Thymus (tissue), 11 donors: ENCODE measurements around the gene TEX11. TPM values are rescaled to one million over a fixed set of nuclear protein-coding genes. Genes with fewer than 3 reads are reported as not detected.

Source experiments
- DNase-seq, 9 donors: peaks; one replicate each; pipeline ENCODE4 v3.0.0-alpha.2; 2013; ENCODE audit warnings: low spot score in 9 of 9, low read depth in 6 of 9, missing footprints in 1 of 9
- H3K27ac ChIP-seq, 2 donors: one replicate each; pipeline ENCODE4 v1.5.1; 2013; ENCODE audit warnings: control low read depth in 1 of 2, low read depth in 1 of 2, low read length in 1 of 2, mild to moderate bottlenecking in 1 of 2, moderate library complexity in 1 of 2
- H3K27me3 ChIP-seq, 2 donors: one replicate each; pipeline ENCODE4 v1.5.1; 2013; ENCODE audit warnings: low read length in 1 of 2; ENCODE audit not compliant: control insufficient read depth in 2 of 2, insufficient read depth in 1 of 2
- H3K36me3 ChIP-seq, 2 donors: one replicate each; pipeline ENCODE4 v1.5.1; 2013; ENCODE audit warnings: low read length in 1 of 2, mild to moderate bottlenecking in 1 of 2, moderate library complexity in 1 of 2; ENCODE audit not compliant: control insufficient read depth in 2 of 2, insufficient read depth in 2 of 2
- H3K4me1 ChIP-seq, 2 donors: one replicate each; pipeline ENCODE4 v1.5.1; 2013; ENCODE audit warnings: low read length in 2 of 2; ENCODE audit not compliant: control insufficient read depth in 2 of 2, insufficient read depth in 2 of 2
- H3K4me3 ChIP-seq, 2 donors: one replicate each; pipeline ENCODE4 v1.5.1; 2013; ENCODE audit warnings: low read length in 2 of 2, control low read depth in 1 of 2, mild to moderate bottlenecking in 1 of 2
- H3K9me3 ChIP-seq, 2 donors: one replicate each; pipeline ENCODE4 v1.5.1; 2013; ENCODE audit warnings: low read length in 1 of 2, mild to moderate bottlenecking in 1 of 2; ENCODE audit not compliant: control insufficient read depth in 2 of 2, insufficient read depth in 1 of 2
- WGBS: extraction: QIAGEN DNeasy Blood & Tissue Kit; methylation state at CpG from one replicate; pipeline ENCODE4 v1.1.7; 2013; 5-methylcytosine and 5-hydroxymethylcytosine counted together
- polyA plus RNA-seq: library from polyadenylated mRNA; stranded (reverse); fragments of 200-250 nt; gene quantifications from one replicate; pipeline ENCODE4 v1.2.3, GENCODE V29; 2013
- total RNA-seq: library from RNA; stranded (reverse); fragments of 120-200 nt; gene quantifications from one replicate; pipeline ENCODE4 v1.2.4, GENCODE V29; 2013
- donor health status: healthy.

TEX11 gene
- total and polyA plus RNA-seq, 2 donors: 0.05 to 0.14 TPM

DNA sequence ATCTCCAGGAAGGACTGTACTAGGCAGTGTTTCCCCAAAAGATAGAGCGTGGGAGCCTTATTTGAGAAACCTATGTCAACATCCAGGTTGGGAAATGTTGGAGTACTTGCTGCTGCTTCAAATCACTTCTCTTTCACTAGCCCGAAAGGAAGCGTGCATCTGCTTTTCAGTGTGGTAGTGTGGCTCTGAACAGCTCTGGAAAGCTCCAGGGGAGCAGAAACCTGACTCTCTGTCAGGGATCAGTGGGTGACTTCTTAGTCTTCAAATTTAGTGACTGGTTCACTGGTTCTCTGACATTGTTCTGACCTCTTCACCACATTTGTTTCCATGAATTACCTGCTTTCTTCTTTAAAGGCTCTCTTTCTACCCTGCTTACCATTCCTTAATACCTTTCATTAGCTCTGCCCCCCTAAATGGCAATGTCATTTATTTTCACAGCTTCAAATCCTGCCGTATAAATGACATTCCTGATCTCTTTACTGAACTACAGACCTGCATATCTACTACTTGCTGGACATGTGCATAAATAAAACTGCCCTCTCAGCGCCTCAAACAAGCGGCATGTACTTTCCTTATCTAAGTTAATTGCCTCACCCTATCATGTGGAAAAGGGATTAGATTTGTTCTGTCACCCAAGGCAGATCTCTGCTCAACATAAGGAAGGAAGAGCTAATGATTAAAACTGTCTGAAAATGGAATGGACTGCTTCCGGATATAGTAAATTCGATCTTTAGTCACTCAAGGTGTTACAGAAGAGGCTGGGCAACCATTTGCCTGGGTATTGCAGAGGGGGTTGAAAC lies 426.8 kb downstream of the TEX11 start:
- no peak for DNase-seq
- H3K4me1 ChIP-seq: no peaks in the 10 kb centered on the region
- H3K27ac ChIP-seq: no peak overlapping the region
- H3K9me3 ChIP-seq: no peaks in the 10 kb centered on the region
- 96% methylated on average over 8 of the region's 8 CpGs for WGBS
- H3K27me3 ChIP-seq: peaks cover 0 to 2% of the 10 kb centered on the region in 2 donors
- no peak overlapping the region for H3K4me3 ChIP-seq
- no peaks in the 10 kb centered on the region for H3K36me3 ChIP-seq

DNA sequence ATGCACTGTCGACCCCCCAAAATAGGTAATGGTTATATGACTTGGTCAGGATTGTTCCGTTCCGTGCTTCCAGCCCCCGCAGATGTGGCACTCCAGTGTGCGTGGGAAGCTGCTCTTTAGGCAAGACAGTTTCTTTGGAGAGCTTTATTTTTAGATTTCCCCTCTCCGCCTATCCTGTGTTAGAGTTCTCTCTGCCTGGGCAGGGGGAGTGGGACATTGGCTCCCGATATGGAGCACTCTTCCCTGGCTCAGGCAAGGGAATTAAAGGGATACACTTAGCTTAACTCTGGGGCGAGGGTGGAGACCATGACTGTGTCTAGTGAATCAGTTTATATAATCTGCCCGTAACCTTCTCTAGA lies 427.9 kb downstream of the TEX11 start:
- Histone ChIP-seq H3K4me3 (no peak overlapping the region), H3K4me1 (no peaks in the 10 kb centered on the region), H3K36me3 (no peaks in the 10 kb centered on the region), H3K27me3 (peaks cover 0 to 2% of the 10 kb centered on the region in 2 donors), H3K27ac (no peak overlapping the region), H3K9me3 (no peaks in the 10 kb centered on the region)
- no peak for DNase-seq
- WGBS: 96% methylated on average over 9 of the region's 9 CpGs

DNA sequence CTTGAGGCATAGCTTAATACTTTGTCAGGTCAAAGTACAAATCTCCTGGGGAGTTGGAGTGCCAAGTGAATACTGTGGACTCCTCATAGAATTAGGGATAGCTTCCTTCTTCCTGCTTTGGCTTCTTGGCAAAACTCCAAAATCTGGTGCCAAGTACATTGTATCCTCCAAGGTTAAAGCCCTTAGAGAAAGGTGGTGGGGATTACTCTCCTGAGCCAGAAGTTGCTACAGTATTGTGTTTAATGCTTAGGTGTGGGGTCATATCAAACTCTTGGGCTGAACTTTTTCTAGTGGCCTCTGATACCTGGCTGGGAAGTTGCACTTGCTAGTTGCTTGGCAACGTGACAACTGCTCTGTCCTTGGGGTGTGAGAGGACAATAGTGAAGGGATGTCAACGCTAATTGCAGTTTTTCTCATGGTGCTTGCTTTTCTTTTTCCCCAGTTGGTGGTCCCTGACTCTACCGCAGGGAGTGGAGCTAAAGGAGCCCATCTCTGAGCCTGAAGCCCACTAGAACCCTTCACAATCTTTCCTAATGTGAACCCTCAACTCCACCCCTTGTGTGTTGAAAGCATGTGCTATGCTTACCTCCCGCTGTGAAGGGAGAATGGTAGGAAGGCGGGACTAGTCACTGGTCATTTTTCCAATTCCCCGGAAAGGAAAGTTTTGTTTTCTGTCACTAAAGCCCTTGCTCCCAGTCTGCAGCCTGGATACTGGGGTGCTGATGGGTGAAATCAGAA lies 428.4 kb downstream of the TEX11 start:
- H3K4me3 ChIP-seq: no peak overlapping the region
- H3K9me3 ChIP-seq: no peaks in the 10 kb centered on the region
- DNase-seq: no peak
- peaks cover 0 to 2% of the 10 kb centered on the region in 2 donors for H3K27me3 ChIP-seq
- no peak overlapping the region for H3K27ac ChIP-seq
- H3K4me1 ChIP-seq: no peaks in the 10 kb centered on the region
- no peaks in the 10 kb centered on the region for H3K36me3 ChIP-seq
- WGBS: 96% methylated on average over 6 of the region's 6 CpGs

DNA sequence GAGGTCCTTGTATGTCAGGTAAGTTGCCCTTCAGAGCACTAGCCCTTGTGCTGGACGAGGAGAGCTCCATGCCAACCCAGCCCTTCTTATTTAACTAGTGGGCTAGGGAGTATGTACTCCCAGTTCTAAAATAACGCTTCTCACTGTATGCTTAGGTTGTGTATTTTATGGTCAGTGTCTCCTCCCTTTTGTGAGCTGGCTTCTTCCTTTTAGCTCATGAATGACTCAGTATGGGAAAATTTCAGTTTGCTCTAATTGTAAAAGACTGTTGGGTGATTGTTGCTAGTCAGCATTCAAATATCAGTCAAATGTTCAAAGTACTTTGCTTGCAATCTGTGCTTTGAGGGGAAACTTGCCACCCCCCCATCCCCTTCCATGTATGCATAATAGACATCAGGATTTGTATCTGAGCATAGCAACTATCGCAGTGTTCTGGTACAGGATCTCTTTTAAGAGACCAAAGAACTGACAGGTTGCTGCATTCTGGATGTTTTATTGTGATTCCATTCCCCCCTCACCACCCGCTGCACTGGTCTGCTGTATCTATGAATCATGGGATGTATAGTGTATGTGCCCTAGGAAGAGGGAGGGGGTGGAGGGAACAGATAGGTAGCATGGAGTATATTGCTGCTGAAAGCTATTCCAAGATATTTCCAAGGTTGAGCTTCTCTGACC lies 429.1 kb downstream of the TEX11 start:
- Histone ChIP-seq H3K9me3 (no peaks in the 10 kb centered on the region), H3K27me3 (peaks cover 0 to 2% of the 10 kb centered on the region in 2 donors), H3K36me3 (no peaks in the 10 kb centered on the region), H3K4me3 (no peak overlapping the region), H3K27ac (no peak overlapping the region), H3K4me1 (no peaks in the 10 kb centered on the region)
- 97% methylated on average over 4 of the region's 4 CpGs for WGBS
- DNase-seq: no peak

Other genes with a start within 250 kb of the TEX11 start
- 13.6 TPM for gene SLC7A3, start 22.4 kb upstream of the TEX11 start, total RNA-seq
- 4.9 TPM for gene SLC7A3, start 22.4 kb upstream of the TEX11 start, polyA plus RNA-seq
- gene SNX12, start 159.6 kb upstream of the TEX11 start, total RNA-seq: 29.7 TPM
- 23.5 TPM for gene SNX12, start 159.6 kb upstream of the TEX11 start, polyA plus RNA-seq
- gene FOXO4, start 187.1 kb upstream of the TEX11 start, total RNA-seq: 9.4 TPM
- gene FOXO4, start 187.1 kb upstream of the TEX11 start, polyA plus RNA-seq: 12.3 TPM
- gene CXorf65, start 198.0 kb upstream of the TEX11 start, total RNA-seq: 4.5 TPM
- 40.8 TPM for gene CXorf65, start 198.0 kb upstream of the TEX11 start, polyA plus RNA-seq
- gene IL2RG, start 202.9 kb upstream of the TEX11 start, total RNA-seq: 91.6 TPM
- gene IL2RG, start 202.9 kb upstream of the TEX11 start, polyA plus RNA-seq: 197 TPM
- gene MED12, start 209.9 kb upstream of the TEX11 start, total RNA-seq: 11.0 TPM
- 9.3 TPM for gene MED12, start 209.9 kb upstream of the TEX11 start, polyA plus RNA-seq
- gene NLGN3, start 236.1 kb upstream of the TEX11 start, total RNA-seq: 0.19 TPM
- 1.5 TPM for gene NLGN3, start 236.1 kb upstream of the TEX11 start, polyA plus RNA-seq